GM08714 (cell line): Measurements from ENCODE around the gene GAS7.

ENCODE experiments used
- H3K4me3 ChIP-seq: fragments of 200-500 bp; sonication (Bioruptor generic); 2 replicates; pipeline ENCODE4 v1.5.1; 2014; ENCODE audit warnings: mild to moderate bottlenecking, low read length, inconsistent platforms
- ZNF274 ChIP-seq: IDR thresholded peaks from 2 replicates; pipeline ENCODE4 v1.6.1; 2012; ENCODE audit warnings: mild to moderate bottlenecking, low read depth, low read length

The GAS7 gene

GRCh38 chr17:10198509-10199249 is at the start of gene GAS7:
TSS of gene GAS7 (minus strand) at chr17:10198606.
- no peak for TF ChIP-seq ZNF274
- peak within 1 kb of the TSS; percentile 32; the same call in 1 of the 2 replicates for H3K4me3 ChIP-seq

GRCh38 chr17:10247810-10248209 is 49.4 kb upstream of the GAS7 start:
- H3K4me3 ChIP-seq = no peak overlapping the region
- no peak for TF ChIP-seq ZNF274

GRCh38 chr17:10243883-10244844 is 45.8 kb upstream of the GAS7 start:
- TF ChIP-seq ZNF274 = no peak
- no peak overlapping the region for H3K4me3 ChIP-seq

- H3K4me3 ChIP-seq = no peak overlapping the region
- no peak for TF ChIP-seq ZNF274
These were observed 43.4 kb upstream of the GAS7 start for GRCh38 chr17:10241781-10242180.

GRCh38 chr17:10238661-10239060 is 40.3 kb upstream of the GAS7 start:
- TF ChIP-seq ZNF274 = no peak
- no peak overlapping the region for H3K4me3 ChIP-seq

- no peak for TF ChIP-seq ZNF274
- no peak overlapping the region for H3K4me3 ChIP-seq
These were observed 35.6 kb upstream of the GAS7 start for GRCh38 chr17:10234033-10234432.

- TF ChIP-seq ZNF274 = no peak
- H3K4me3 ChIP-seq = no peak overlapping the region
These were observed 34.8 kb upstream of the GAS7 start for GRCh38 chr17:10233161-10233560.

GRCh38 chr17:10229181-10229580 is 30.8 kb upstream of the GAS7 start:
- H3K4me3 ChIP-seq = no peak overlapping the region
- TF ChIP-seq ZNF274 = no peak

GRCh38 chr17:10226930-10227695 is 28.7 kb upstream of the GAS7 start:
- H3K4me3 ChIP-seq = no peak overlapping the region
- TF ChIP-seq ZNF274 = no peak

- no peak for TF ChIP-seq ZNF274
- no peak overlapping the region for H3K4me3 ChIP-seq
These were observed 26.3 kb upstream of the GAS7 start for GRCh38 chr17:10224582-10225195.

GRCh38 chr17:10219193-10219592 is 20.8 kb upstream of the GAS7 start:
- no peak overlapping the region for H3K4me3 ChIP-seq
- no peak for TF ChIP-seq ZNF274

GRCh38 chr17:10217916-10218315 is 19.5 kb upstream of the GAS7 start:
- TF ChIP-seq ZNF274 = no peak
- H3K4me3 ChIP-seq = no peak overlapping the region

GRCh38 chr17:10216213-10216938 is 18.0 kb upstream of the GAS7 start:
- H3K4me3 ChIP-seq = no peak overlapping the region
- no peak for TF ChIP-seq ZNF274
